Glutamatergic neuron (in vitro differentiated cells): ENCODE results near the gene FGF12. TPM values are rescaled to one million over a fixed set of nuclear protein-coding genes. Genes with fewer than 3 reads are reported as not detected.

ENCODE experiments used
- DNase-seq: peaks from one replicate; pipeline ENCODE4 v3.0.0; 2022
- H3K27ac Mint-ChIP-seq: one replicate; pipeline ENCODE4 v1.8.0; 2020; ENCODE audit warnings: mild to moderate bottlenecking, mixed read lengths, inconsistent platforms; ENCODE audit not compliant: unreplicated experiment
- H3K27me3 Mint-ChIP-seq: one replicate; pipeline ENCODE4 v1.8.0; 2020; ENCODE audit warnings: mild to moderate bottlenecking, moderate library complexity, mixed read lengths, inconsistent platforms; ENCODE audit not compliant: unreplicated experiment
- H3K36me3 Mint-ChIP-seq: one replicate; pipeline ENCODE4 v1.8.0; 2020; ENCODE audit warnings: mild to moderate bottlenecking, mixed read lengths, inconsistent platforms; ENCODE audit not compliant: unreplicated experiment
- H3K4me1 Mint-ChIP-seq: one replicate; pipeline ENCODE4 v1.8.0; 2020; ENCODE audit warnings: mild to moderate bottlenecking, low read depth, mixed read lengths, inconsistent platforms; ENCODE audit not compliant: unreplicated experiment
- H3K4me3 Mint-ChIP-seq: one replicate; pipeline ENCODE4 v1.8.0; 2020; ENCODE audit warnings: mild to moderate bottlenecking, mixed read lengths, inconsistent platforms; ENCODE audit not compliant: unreplicated experiment
- H3K9me3 Mint-ChIP-seq: one replicate; pipeline ENCODE4 v1.8.0; 2020; ENCODE audit warnings: mild to moderate bottlenecking, moderate library complexity, mixed read lengths, inconsistent platforms; ENCODE audit not compliant: unreplicated experiment
- CTCF ChIP-seq: fragments of 200-600 bp; sonication (generic); IDR thresholded peaks from one replicate; pipeline ENCODE4 v1.5.0; 2021; ENCODE audit not compliant: partially characterized antibody, unreplicated experiment
- total RNA-seq: library from RNA; stranded (reverse); fragmentation: NEBNext Ultra II Directional; extraction: Animal tissue kit (Norgen Biotek cat#: 25700); gene quantifications from one replicate; pipeline ENCODE4 v1.2.1, GENCODE V29; 2021; ENCODE audit not compliant: unreplicated experiment

The FGF12 gene
- total RNA-seq, 1 donor from 2014 or later = 33.1 TPM

GRCh38 chr3:192629429-192629828, 97.9 kb downstream of the FGF12 start:
- Mint-ChIP-seq H3K9me3 (no peaks in the 10 kb centered on the region), H3K4me1 (no peaks in the 10 kb centered on the region), H3K4me3 (no peak overlapping the region), H3K27me3 (peaks cover 2% of the 10 kb centered on the region), H3K36me3 (peaks cover 5% of the 10 kb centered on the region), H3K27ac (no peak overlapping the region)
- no peak for DNase-seq
- no peak for TF ChIP-seq CTCF

- Mint-ChIP-seq H3K36me3 (no peaks in the 10 kb centered on the region), H3K4me1 (peaks cover 2% of the 10 kb centered on the region), H3K9me3 (no peaks in the 10 kb centered on the region), H3K27me3 (no peaks in the 10 kb centered on the region), H3K4me3 (no peak overlapping the region), H3K27ac (no peak overlapping the region)
- no peak for TF ChIP-seq CTCF
- DNase-seq = no peak
Measured at GRCh38 chr3:192621909-192622308, 105.4 kb downstream of the FGF12 start.

GRCh38 chr3:192620275-192620674, 107.1 kb downstream of the FGF12 start:
- H3K27me3 Mint-ChIP-seq = peaks cover 3% of the 10 kb centered on the region
- H3K27ac Mint-ChIP-seq = no peak overlapping the region
- H3K4me3 Mint-ChIP-seq = no peak overlapping the region
- H3K36me3 Mint-ChIP-seq = no peaks in the 10 kb centered on the region
- peaks cover 3% of the 10 kb centered on the region for H3K4me1 Mint-ChIP-seq
- DNase-seq = no peak
- TF ChIP-seq CTCF = no peak
- no peaks in the 10 kb centered on the region for H3K9me3 Mint-ChIP-seq

- Mint-ChIP-seq H3K4me3 (no peak overlapping the region), H3K27ac (no peak overlapping the region), H3K36me3 (no peaks in the 10 kb centered on the region), H3K4me1 (peaks cover 2% of the 10 kb centered on the region), H3K9me3 (no peaks in the 10 kb centered on the region), H3K27me3 (peaks cover 6% of the 10 kb centered on the region)
- DNase-seq = no peak
- no peak for TF ChIP-seq CTCF
Measured at GRCh38 chr3:192611411-192611810, 115.9 kb downstream of the FGF12 start.

- Mint-ChIP-seq H3K27me3 (peaks cover 3% of the 10 kb centered on the region), H3K36me3 (no peaks in the 10 kb centered on the region), H3K27ac (no peak overlapping the region), H3K4me3 (no peak overlapping the region), H3K4me1 (no peaks in the 10 kb centered on the region), H3K9me3 (no peaks in the 10 kb centered on the region)
- no peak for TF ChIP-seq CTCF
- DNase-seq = no peak
Measured at GRCh38 chr3:192608726-192609600, 118.4 kb downstream of the FGF12 start.
